ENCODE results near the gene KLF7.

DNA sequence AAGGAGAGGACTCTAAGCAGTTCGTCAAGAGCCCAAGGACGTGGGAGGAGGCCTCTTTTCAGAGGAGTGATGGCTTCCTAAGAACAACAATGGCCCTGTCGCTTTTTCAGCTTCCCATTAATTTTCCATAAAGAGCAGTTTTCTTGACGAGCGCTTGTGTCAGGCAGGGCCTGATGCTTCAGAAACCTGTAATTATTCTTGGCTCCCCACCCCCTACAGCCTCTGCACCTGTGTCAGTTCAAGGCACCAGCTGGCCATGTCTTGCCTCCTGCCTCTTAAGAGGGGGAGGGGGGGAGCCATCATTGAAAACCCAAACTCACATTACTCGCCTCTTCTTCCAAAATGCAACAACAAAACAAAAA is 32.3 kb downstream of the KLF7 start:
- TF ChIP-seq, protein P1, sequence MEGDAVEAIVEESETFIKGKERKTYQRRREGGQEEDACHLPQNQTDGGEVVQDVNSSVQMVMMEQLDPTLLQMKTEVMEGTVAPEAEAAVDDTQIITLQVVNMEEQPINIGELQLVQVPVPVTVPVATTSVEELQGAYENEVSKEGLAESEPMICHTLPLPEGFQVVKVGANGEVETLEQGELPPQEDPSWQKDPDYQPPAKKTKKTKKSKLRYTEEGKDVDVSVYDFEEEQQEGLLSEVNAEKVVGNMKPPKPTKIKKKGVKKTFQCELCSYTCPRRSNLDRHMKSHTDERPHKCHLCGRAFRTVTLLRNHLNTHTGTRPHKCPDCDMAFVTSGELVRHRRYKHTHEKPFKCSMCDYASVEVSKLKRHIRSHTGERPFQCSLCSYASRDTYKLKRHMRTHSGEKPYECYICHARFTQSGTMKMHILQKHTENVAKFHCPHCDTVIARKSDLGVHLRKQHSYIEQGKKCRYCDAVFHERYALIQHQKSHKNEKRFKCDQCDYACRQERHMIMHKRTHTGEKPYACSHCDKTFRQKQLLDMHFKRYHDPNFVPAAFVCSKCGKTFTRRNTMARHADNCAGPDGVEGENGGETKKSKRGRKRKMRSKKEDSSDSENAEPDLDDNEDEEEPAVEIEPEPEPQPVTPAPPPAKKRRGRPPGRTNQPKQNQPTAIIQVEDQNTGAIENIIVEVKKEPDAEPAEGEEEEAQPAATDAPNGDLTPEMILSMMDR (conservative IDR thresholded peaks at IDR 0.05 in 1 of 2, IDR thresholded peaks at IDR 0.05 in 1 of 2; ENCODE audit: extremely low read depth in 1 of 2, insufficient read depth in 1 of 2, low read depth in 1 of 2, low read length in 2 of 2): no peak
- TF ChIP-seq EZH2 (IDR thresholded peaks at IDR 0.05; ENCODE audit: borderline replicate concordance, low read length): no peak
